Tibial artery (tissue), 4 donors: ENCODE measurements around the gene ZCCHC9.
"Not testable (repeated sequence)": the region's sequence is repeated elsewhere in the genome, so short reads cannot be mapped to it uniquely, and the experiment has no call there.

Experiments
- DNase-seq, 2 donors: peaks; one replicate each; pipeline ENCODE4 v3.0.0-alpha.2; 2019
- H3K27ac ChIP-seq, 2 donors: fragments of 200-600 bp; sonication (generic) in 1 of 2; 1 replicate in 1 of 2; 2 replicates in 1 of 2; pipeline ENCODE4 v1.5.1; 2018 to 2019; ENCODE audit warnings: mild to moderate bottlenecking in 1 of 2
- H3K27me3 ChIP-seq, 2 donors: fragments of 200-600 bp; sonication (generic) in 1 of 2; one replicate each; pipeline versions ENCODE4 v1.5.1 to v1.6.0; 2016 to 2019
- H3K36me3 ChIP-seq, 3 donors: fragments of 200-600 bp; sonication (generic) in 2 of 3; one replicate each; pipeline ENCODE4 v1.5.1; 2016 to 2019; ENCODE audit warnings: mild to moderate bottlenecking in 2 of 3
- H3K4me1 ChIP-seq, 4 donors: fragments of 200-600 bp; sonication (generic) in 2 of 4; 1 replicate in 3 of 4; 2 replicates in 1 of 4; pipeline ENCODE4 v1.5.1; 2016 to 2019
- H3K4me3 ChIP-seq, 2 donors: fragments of 200-600 bp; sonication (generic) in 1 of 2; 1 replicate in 1 of 2; 2 replicates in 1 of 2; pipeline ENCODE4 v1.5.1; 2018 to 2019; ENCODE audit warnings: mild to moderate bottlenecking in 2 of 2
- H3K9me3 ChIP-seq, 3 donors: fragments of 200-600 bp; sonication (generic) in 1 of 3; one replicate each; pipeline ENCODE4 v1.5.1; 2016 to 2019
- CTCF ChIP-seq, 2 experiments: fragments of 200-600 bp in 1 of 2; fragments of 450-650 bp in 1 of 2; IDR thresholded peaks; one replicate each; pipeline ENCODE4 v1.5.1; 2017 to 2019; ENCODE audit warnings: antibody characterized with exemption in 2 of 2, mild to moderate bottlenecking in 1 of 2, moderate library complexity in 1 of 2
- intact Hi-C: fragments of 100-400 bp; cut with DNase I; formaldehyde crosslinking; loops from one replicate; pipeline ENCODE4 v1.15.0; 2023; ENCODE audit warnings: low total_unique reads

The ZCCHC9 gene

GRCh38 chr5:81283976-81284375, 17.4 kb upstream of the ZCCHC9 start:
- H3K27me3 ChIP-seq = no peaks in the 10 kb centered on the region
- no peak for DNase-seq
- H3K4me3 ChIP-seq = no peak overlapping the region
- H3K27ac ChIP-seq = no peak overlapping the region
- H3K9me3 ChIP-seq = no peaks in the 10 kb centered on the region
- TF ChIP-seq CTCF (IDR thresholded peaks at IDR 0.05) = no peak
- H3K36me3 ChIP-seq = no peaks in the 10 kb centered on the region
- intact Hi-C loops = no loop called here
- no peaks in the 10 kb centered on the region for H3K4me1 ChIP-seq

- no peak for TF ChIP-seq CTCF (IDR thresholded peaks at IDR 0.05)
Observed at GRCh38 chr5:81286059-81286617, 15.2 kb upstream of the ZCCHC9 start.

GRCh38 chr5:81288021-81288433, 13.4 kb upstream of the ZCCHC9 start:
- H3K9me3 ChIP-seq = peaks cover 0 to 10% (median 0%) of the 10 kb centered on the region in 3 donors
- no peak for TF ChIP-seq CTCF (IDR thresholded peaks at IDR 0.05)

More at GRCh38 chr5:81286059-81286617, 15.2 kb upstream of the ZCCHC9 start:
- peaks cover 0 to 6% (median 0%) of the 10 kb centered on the region in 4 donors for H3K4me1 ChIP-seq
- intact Hi-C loops = no loop called here
- no peak overlapping the region for H3K27ac ChIP-seq
- DNase-seq = no peak
- H3K4me3 ChIP-seq = no peak overlapping the region
- H3K27me3 ChIP-seq = no peaks in the 10 kb centered on the region
- no peaks in the 10 kb centered on the region for H3K36me3 ChIP-seq
- H3K9me3 ChIP-seq = no peaks in the 10 kb centered on the region

GRCh38 chr5:81290146-81290545, 11.2 kb upstream of the ZCCHC9 start:
- H3K4me1 ChIP-seq = peaks cover 0 to 6% (median 0%) of the 10 kb centered on the region in 4 donors
- intact Hi-C loops = no loop called here
- H3K27me3 ChIP-seq = no peaks in the 10 kb centered on the region
- H3K9me3 ChIP-seq = peaks cover 0 to 10% (median 0%) of the 10 kb centered on the region in 3 donors
- no peak for TF ChIP-seq CTCF (IDR thresholded peaks at IDR 0.05)
- H3K4me3 ChIP-seq = no peak overlapping the region
- no peak for DNase-seq
- peaks cover 0 to 7% (median 6%) of the 10 kb centered on the region in 3 donors for H3K36me3 ChIP-seq
- H3K27ac ChIP-seq = no peak overlapping the region

More at GRCh38 chr5:81288021-81288433, 13.4 kb upstream of the ZCCHC9 start:
- Histone ChIP-seq H3K36me3 (peaks cover 0 to 7% (median 6%) of the 10 kb centered on the region in 3 donors), H3K27me3 (no peaks in the 10 kb centered on the region), H3K4me3 (no peak overlapping the region), H3K4me1 (peaks cover 0 to 6% (median 0%) of the 10 kb centered on the region in 4 donors), H3K27ac (no peak overlapping the region)
- no peak for DNase-seq
- intact Hi-C loops = no loop called here

- no peak for DNase-seq
- no peak for TF ChIP-seq CTCF (IDR thresholded peaks at IDR 0.05)
- H3K4me3 ChIP-seq = no peak overlapping the region
- peaks cover 0 to 6% (median 0%) of the 10 kb centered on the region in 4 donors for H3K4me1 ChIP-seq
- peaks cover 0 to 10% (median 0%) of the 10 kb centered on the region in 3 donors for H3K9me3 ChIP-seq
- no peak overlapping the region for H3K27ac ChIP-seq
- no peaks in the 10 kb centered on the region for H3K27me3 ChIP-seq
- peaks cover 0 to 7% (median 6%) of the 10 kb centered on the region in 3 donors for H3K36me3 ChIP-seq
- intact Hi-C loops = no loop called here
Observed at GRCh38 chr5:81292130-81292529, 9.3 kb upstream of the ZCCHC9 start.

- H3K9me3 ChIP-seq, intact Hi-C loops, DNase-seq, H3K27me3 ChIP-seq, H3K4me3 ChIP-seq, H3K27ac ChIP-seq, H3K36me3 ChIP-seq: not testable (repeated sequence)
- peaks cover 0 to 15% (median under 1%) of the 10 kb centered on the region in 4 donors for H3K4me1 ChIP-seq
Observed at GRCh38 chr5:81294021-81294420, 7.4 kb upstream of the ZCCHC9 start.
